H1 (cell line): ENCODE results near the gene KLF13. TPM values are rescaled to one million over a fixed set of nuclear protein-coding genes. Genes with fewer than 3 reads are reported as not detected.

Source experiments
- CTCF ChIA-PET: fragments of 300-600 bp; sonication (Branson Sonifier 250); formaldehyde crosslinking; loops from one replicate; lab custom pipeline; 2021; ENCODE audit not compliant: partially characterized antibody; lab: Charles Lee
- POLR2A ChIA-PET: fragments of 300-600 bp; sonication (Branson Sonifier 250); formaldehyde crosslinking; loops from one replicate; lab custom pipeline; 2021; ENCODE audit warnings: inconsistent platforms; ENCODE audit not compliant: partially characterized antibody; lab: Charles Lee
- DNase-seq, 2 experiments: peaks; one replicate each; pipeline versions ENCODE4 v3.0.0 to v3.0.0-alpha.2; 2010 to 2022; ENCODE audit warnings: low spot score in 2 of 2, low read depth in 1 of 2, mixed read lengths in 1 of 2
- FAIRE-seq: peaks from 2 replicates; lab custom pipeline; 2011; peaks lifted over from hg19 to GRCh38; lab: Jason Lieb, UNC
- H2AFZ ChIP-seq: 2 replicates; pipeline ENCODE4 v1.8.1; 2012; ENCODE audit warnings: low read length, inconsistent platforms
- H2AK5ac ChIP-seq: 2 replicates; pipeline ENCODE4 v1.6.1; 2013; ENCODE audit warnings: low read depth, low read length
- H2BK120ac ChIP-seq: replicated peaks from 2 replicates; pipeline ENCODE3; 2013; ENCODE audit warnings: low read depth, low read length, inconsistent platforms
- H2BK12ac ChIP-seq: 2 replicates; pipeline ENCODE4 v1.6.1; 2013; ENCODE audit warnings: low read depth, low read length
- H2BK15ac ChIP-seq: 2 replicates; pipeline ENCODE4 v1.6.1; 2013; ENCODE audit warnings: low read length
- H2BK20ac ChIP-seq: 2 replicates; pipeline ENCODE4 v1.6.1; 2013; ENCODE audit warnings: low read length
- H2BK5ac ChIP-seq: 2 replicates; pipeline ENCODE4 v1.6.1; 2013; ENCODE audit warnings: low read depth, low read length
- H3K14ac ChIP-seq: 2 replicates; pipeline ENCODE4 v1.6.1; 2013; ENCODE audit warnings: inconsistent platforms; ENCODE audit not compliant: insufficient read length
- H3K18ac ChIP-seq: 2 replicates; pipeline ENCODE4 v1.6.1; 2013; ENCODE audit warnings: low read length; ENCODE audit errors: extremely low read depth
- H3K23ac ChIP-seq: 2 replicates; pipeline ENCODE4 v1.6.1; 2013; ENCODE audit warnings: inconsistent platforms; ENCODE audit not compliant: insufficient read length
- H3K23me2 ChIP-seq: 2 replicates; pipeline ENCODE4 v1.6.1; 2013; ENCODE audit warnings: low read depth, low read length
- H3K27ac ChIP-seq: 2 replicates; pipeline ENCODE4 v1.6.1; 2011; ENCODE audit warnings: low read depth, low read length, inconsistent platforms
- H3K27me3 ChIP-seq, 4 experiments: replicated peaks in 1 of 4; 1 replicate in 1 of 4; 2 replicates in 3 of 4; pipeline versions ENCODE4 v1.6.1 to v1.8.1; 2011 to 2013; ENCODE audit warnings: low read length in 3 of 4, mild to moderate bottlenecking in 3 of 4, inconsistent platforms in 2 of 4, mixed read lengths in 2 of 4, moderate library complexity in 1 of 4; ENCODE audit not compliant: control insufficient read depth in 3 of 4, insufficient read depth in 3 of 4; ENCODE audit errors: extremely low read depth in 1 of 4
- H3K36me3 ChIP-seq, 4 experiments: 2 replicates each; pipeline versions ENCODE4 v1.6.1 to v1.8.1; 2011 to 2013; ENCODE audit warnings: mild to moderate bottlenecking in 4 of 4, low read length in 3 of 4, moderate library complexity in 2 of 4, control low read depth in 1 of 4, inconsistent platforms in 1 of 4; ENCODE audit not compliant: insufficient read depth in 4 of 4, control insufficient read depth in 2 of 4
- H3K4ac ChIP-seq: replicated peaks from 2 replicates; pipeline ENCODE3; 2013; ENCODE audit warnings: low read length, low read depth, mixed read lengths, inconsistent platforms; ENCODE audit not compliant: insufficient read length
- H3K4me1 ChIP-seq, 4 experiments: replicated peaks in 1 of 4; 1 replicate in 1 of 4; 2 replicates in 3 of 4; pipeline versions ENCODE4 v1.6.1 to v1.8.1; 2011 to 2013; ENCODE audit warnings: low read length in 3 of 4, inconsistent platforms in 2 of 4, mixed read lengths in 1 of 4; ENCODE audit not compliant: insufficient read depth in 4 of 4, control insufficient read depth in 3 of 4
- H3K4me2 ChIP-seq, 2 experiments: 2 replicates each; pipeline versions ENCODE4 v1.6.1 to v1.8.1; 2011 to 2013; ENCODE audit warnings: low read depth in 2 of 2, low read length in 2 of 2, control low read depth in 1 of 2, inconsistent platforms in 1 of 2, mild to moderate bottlenecking in 1 of 2; ENCODE audit not compliant: insufficient read depth in 1 of 2
- H3K4me3 ChIP-seq, 4 experiments: fragments of 200-600, 300-600 bp in 1 of 4; sonication (generic), shearing (Covaris generic), sonication (Bioruptor Twin) in 1 of 4; 2 replicates each; pipeline versions ENCODE4 v1.5.1 to v1.8.1; 2011 to 2016; ENCODE audit warnings: low read length in 4 of 4, low read depth in 3 of 4, control low read depth in 2 of 4, inconsistent platforms in 2 of 4, mild to moderate bottlenecking in 2 of 4, mixed read lengths in 1 of 4, moderate library complexity in 1 of 4; ENCODE audit not compliant: insufficient read depth in 2 of 4; ENCODE audit errors: extremely low read depth in 1 of 4
- H3K56ac ChIP-seq: replicated peaks from 2 replicates; pipeline ENCODE3; 2013; ENCODE audit warnings: low read depth, mild to moderate bottlenecking, mixed read lengths, low read length, inconsistent platforms; ENCODE audit not compliant: insufficient read length
- H3K79me1 ChIP-seq: 2 replicates; pipeline ENCODE4 v1.6.1; 2013; ENCODE audit warnings: low read depth, low read length, control low read depth
- H3K79me2 ChIP-seq, 2 experiments: 2 replicates each; pipeline versions ENCODE4 v1.6.1 to v1.8.1; 2012 to 2013; ENCODE audit warnings: low read length in 2 of 2, mild to moderate bottlenecking in 2 of 2, inconsistent platforms in 1 of 2; ENCODE audit not compliant: insufficient read depth in 2 of 2, control insufficient read depth in 1 of 2
- H3K9ac ChIP-seq, 4 experiments: replicated peaks in 1 of 4; 1 replicate in 1 of 4; 2 replicates in 3 of 4; pipeline versions ENCODE4 v1.6.1 to v1.8.1; 2011 to 2013; ENCODE audit warnings: low read depth in 3 of 4, low read length in 3 of 4, control low read depth in 2 of 4, mild to moderate bottlenecking in 2 of 4, moderate library complexity in 2 of 4, inconsistent platforms in 1 of 4; ENCODE audit errors: extremely low read depth in 1 of 4
- H3K9me3 ChIP-seq, 2 experiments: 2 replicates each; pipeline versions ENCODE4 v1.6.1 to v1.8.1; 2012 to 2013; ENCODE audit warnings: mild to moderate bottlenecking in 2 of 2, moderate library complexity in 2 of 2, control low read depth in 1 of 2, inconsistent platforms in 1 of 2, low read depth in 1 of 2, low read length in 1 of 2, mixed read lengths in 1 of 2; ENCODE audit not compliant: insufficient read depth in 2 of 2
- H4K20me1 ChIP-seq, 2 experiments: replicated peaks in 1 of 2; 2 replicates each; pipeline versions ENCODE3 to v1.8.1; 2011 to 2013; ENCODE audit warnings: inconsistent platforms in 2 of 2, low read length in 2 of 2, mild to moderate bottlenecking in 1 of 2; ENCODE audit not compliant: insufficient read depth in 2 of 2, control insufficient read depth in 1 of 2
- H4K5ac ChIP-seq: 2 replicates; pipeline ENCODE4 v1.6.1; 2013; ENCODE audit warnings: low read length, low read depth, mixed read lengths, inconsistent platforms; ENCODE audit not compliant: insufficient read length
- H4K8ac ChIP-seq: 2 replicates; pipeline ENCODE4 v1.8.0; 2013; ENCODE audit warnings: mild to moderate bottlenecking, moderate library complexity, low read length, inconsistent platforms; ENCODE audit not compliant: insufficient read depth; ENCODE audit errors: extremely low read depth
- H4K91ac ChIP-seq: replicated peaks from 2 replicates; pipeline ENCODE3; 2013; ENCODE audit warnings: low read length, mixed read lengths, inconsistent platforms; ENCODE audit not compliant: insufficient read length
- KDM1A ChIP-seq: fragments of 200-600, 300-600 bp; sonication (generic); IDR thresholded peaks from 2 replicates; pipeline ENCODE4 v1.7.1; 2016; ENCODE audit warnings: mild to moderate bottlenecking, low read length, borderline replicate concordance
- SIX5 ChIP-seq: IDR thresholded peaks from 2 replicates; pipeline ENCODE4 v1.6.1; 2011; ENCODE audit warnings: mild to moderate bottlenecking, low read depth, low read length
- WGBS, 2 experiments: shearing (Covaris generic) in 1 of 2; methylation state at CpG; one replicate each; pipeline versions ENCODE4 v1.1.6 to v1.1.7; 2013 to 2015; ENCODE audit warnings: low lambda C conversion rate in 2 of 2, mixed read lengths in 2 of 2, inconsistent platforms in 1 of 2, low coverage in 1 of 2, missing lambda C conversion rate in 1 of 2; ENCODE audit not compliant: insufficient replicate concordance in 2 of 2, insufficient coverage in 1 of 2, insufficient read length in 1 of 2; ENCODE audit errors: extremely low coverage in 1 of 2, missing lambda C conversion rate in 1 of 2; 5-methylcytosine and 5-hydroxymethylcytosine counted together
- polyA plus RNA-seq, 7 experiments: library from polyadenylated mRNA; depleted of rRNA in 3 of 7; stranded (reverse) in 5 of 7; unstranded in 2 of 7; fragments of >200 nt in 5 of 7; fragments of 200-250 nt in 2 of 7; gene quantifications; 1 replicate in 5 of 7; 2 replicates in 1 of 7; 4 replicates in 1 of 7; pipeline versions ENCODE4 v1.2.1 to v1.2.3, GENCODE V29; 2011 to 2013; ENCODE audit warnings: missing spikeins in 2 of 7, mixed read lengths in 2 of 7
- total RNA-seq: library from RNA; stranded (reverse); fragmentation: NEBNext Ultra II Directional; extraction: Animal tissue kit (Norgen Biotek cat#: 25700); gene quantifications from 2 replicates; pipeline ENCODE4 v1.2.1, GENCODE V29; 2021

The KLF13 gene
- total and polyA plus RNA-seq, 2 of the 8 experiments (the other 6 are each of a cell fraction or from before 2014, with no cell fraction given), result 18.3 to 33.4 TPM

DNA sequence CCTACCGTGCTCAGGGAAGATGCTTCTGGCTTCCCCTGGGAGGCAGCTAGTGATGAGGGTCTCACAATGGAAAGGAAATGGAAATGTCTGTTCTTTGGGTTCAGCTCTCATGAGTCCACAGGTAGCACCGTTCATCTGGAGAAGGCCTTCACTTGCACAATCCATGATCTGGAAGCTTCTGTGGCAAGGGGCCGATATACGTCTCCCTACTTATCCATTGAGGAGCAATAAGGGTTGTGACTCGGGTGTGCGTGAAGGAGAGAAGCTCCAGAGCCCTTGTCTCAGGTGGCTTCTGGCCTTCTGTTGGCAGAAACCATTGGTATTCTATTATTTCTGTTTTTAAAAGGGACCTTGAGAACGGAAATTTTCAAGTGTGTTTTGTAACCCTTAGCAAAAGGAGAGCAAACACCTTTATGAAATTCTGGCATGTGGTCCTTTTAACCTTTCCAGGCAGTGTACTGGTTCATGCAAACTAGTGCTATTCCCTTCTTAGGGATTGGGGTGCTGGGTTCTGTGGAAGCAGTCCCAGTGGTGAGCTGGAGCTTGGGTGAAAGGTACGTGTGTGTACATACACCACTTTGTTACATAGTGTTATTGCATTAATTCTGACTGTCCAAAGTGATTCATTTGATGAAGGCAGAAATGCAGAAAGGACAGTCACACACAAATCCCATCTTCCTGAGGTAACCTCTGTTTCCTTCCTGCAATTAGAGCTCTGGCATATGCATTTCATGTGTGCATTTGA is 32.5 kb downstream of the KLF13 start:
- no peak overlapping the region for H2BK15ac ChIP-seq
- no peak overlapping the region for H3K14ac ChIP-seq
- peaks cover 9 to 31% (median 22%) of the 10 kb centered on the region in 4 experiments for H3K4me1 ChIP-seq
- no peak overlapping the region for H3K4ac ChIP-seq
- H2AFZ ChIP-seq, result no peak overlapping the region
- H3K23ac ChIP-seq, result no peak overlapping the region
- H3K27me3 ChIP-seq, result no peaks in the 10 kb centered on the region
- FAIRE-seq (no peak), DNase-seq (no peak)
- H3K56ac ChIP-seq, result no peak overlapping the region
- ChIA-PET CTCF (interaction anchor here (0.7 to 4.2 kb wide), 4 partner anchors 8 to 92 kb away, joined by 3 to 22 read pairs (median 4); no protein-coding TSS in a partner anchor), POLR2A (interaction anchor here (1.4 kb wide), 1 partner anchor 23 kb away, joined by 4 read pairs; no protein-coding TSS in a partner anchor)
- no peak overlapping the region for H3K4me3 ChIP-seq
- H3K4me2 ChIP-seq, result no peak overlapping the region
- no peak overlapping the region for H2BK20ac ChIP-seq
- WGBS, 2 experiments, result 81% methylated on average over 8 of the region's 8 CpGs; no CpG with 5 or more reads in 1 of the 2 experiments
- no peak overlapping the region for H3K27ac ChIP-seq
- no peaks in the 10 kb centered on the region for H3K23me2 ChIP-seq
- H4K8ac ChIP-seq, result no peak overlapping the region
- no peak overlapping the region for H4K91ac ChIP-seq
- H3K18ac ChIP-seq, result no peak overlapping the region
- peaks cover 14 to 26% of the 10 kb centered on the region in 2 experiments for H4K20me1 ChIP-seq
- peaks cover 16% of the 10 kb centered on the region for H3K79me1 ChIP-seq
- peaks cover 0 to 74% of the 10 kb centered on the region in 2 experiments; a peak in 2 of 4 replicates for H3K79me2 ChIP-seq
- H4K5ac ChIP-seq, result no peak overlapping the region
- TF ChIP-seq KDM1A (no peak), SIX5 (no peak)
- TF ChIP-seq, all 59 proteins: peak for 0
- Histone ChIP-seq H2BK12ac (no peak overlapping the region), H3K9me3 (no peaks in the 10 kb centered on the region), H3K36me3 (no peaks in the 10 kb centered on the region), H2BK120ac (no peak overlapping the region), H2AK5ac (no peak overlapping the region), H3K9ac (no peak overlapping the region), H2BK5ac (no peak overlapping the region)
